Panc1 (cell line): ENCODE data around the gene LPP. TPM values are rescaled to one million over a fixed set of nuclear protein-coding genes. Genes with fewer than 3 reads are reported as not detected.
A peak's percentile ranks its signal among the peaks of the same experiment; 100 is the strongest.

ENCODE experiments used
- ATAC-seq: fragments of 200-7000 bp; cut with Tn5 transposase; 2 replicates; pipeline ENCODE4 v1.9.1; 2020; ENCODE audit warnings: mild to moderate bottlenecking, moderate library complexity
- BruUV-seq: library from RNA; stranded (reverse); fragments of 400-500 nt; replicated peaks from 2 replicates; lab custom pipeline; 2021; lab: Mats Ljungman, UMichigan
- CTCF ChIA-PET: fragments of 300-600 bp; sonication (Branson Sonifier 250); formaldehyde crosslinking; loops from one replicate; lab custom pipeline; 2022; ENCODE audit warnings: antibody characterized with exemption; lab: Charles Lee
- POLR2A ChIA-PET: fragments of 300-600 bp; sonication (Branson Sonifier 250); formaldehyde crosslinking; loops from one replicate; lab custom pipeline; 2022; ENCODE audit warnings: antibody characterized with exemption; lab: Charles Lee
- DNase-seq: peaks from one replicate; pipeline ENCODE4 v3.0.0-alpha.2; 2010; ENCODE audit warnings: low read depth, low spot score
- H3K27ac ChIP-seq: 2 replicates; pipeline ENCODE4 v1.5.1; 2011; ENCODE audit warnings: mild to moderate bottlenecking, low read length, inconsistent platforms
- H3K27me3 ChIP-seq: fragments of 200-500 bp; sonication (Bioruptor generic); 2 replicates; pipeline ENCODE4 v1.6.0; 2014; ENCODE audit warnings: low read length, inconsistent platforms; ENCODE audit not compliant: control insufficient read depth, insufficient read depth
- H3K36me3 ChIP-seq: fragments of 200-500 bp; sonication (Bioruptor generic); 2 replicates; pipeline ENCODE4 v1.5.1; 2014; ENCODE audit warnings: inconsistent platforms, mild to moderate bottlenecking, low read length, moderate library complexity; ENCODE audit not compliant: control insufficient read depth, insufficient read depth
- H3K4me1 ChIP-seq: 2 replicates; pipeline ENCODE4 v1.5.1; 2011; ENCODE audit warnings: inconsistent platforms, mild to moderate bottlenecking, low read length, moderate library complexity; ENCODE audit not compliant: control insufficient read depth, insufficient read depth
- H3K4me3 ChIP-seq, 2 experiments: 2 replicates each; pipeline ENCODE4 v1.5.1; 2011 to 2012; ENCODE audit warnings: low read depth in 2 of 2, low read length in 2 of 2, mild to moderate bottlenecking in 2 of 2, inconsistent platforms in 1 of 2, moderate library complexity in 1 of 2
- H3K9me3 ChIP-seq: fragments of 200-500 bp; sonication (Bioruptor generic); 2 replicates; pipeline ENCODE4 v1.5.1; 2014; ENCODE audit warnings: low read depth, mild to moderate bottlenecking, inconsistent platforms, low read length, moderate library complexity; ENCODE audit not compliant: control insufficient read depth, insufficient read depth
- POLR2AphosphoS5 ChIP-seq: IDR thresholded peaks from 2 replicates; pipeline ENCODE4 v1.6.1; 2012; ENCODE audit warnings: mild to moderate bottlenecking, low read depth, low read length, moderate library complexity
- SIN3A ChIP-seq: IDR thresholded peaks from 2 replicates; pipeline ENCODE4 v1.6.1; 2012; ENCODE audit warnings: low read depth, mild to moderate bottlenecking, low read length, moderate library complexity, borderline replicate concordance; ENCODE audit not compliant: insufficient read depth
- TCF7L2 ChIP-seq: IDR thresholded peaks from 2 replicates; pipeline ENCODE4 v1.6.1; 2011; ENCODE audit warnings: mild to moderate bottlenecking, low read depth, low read length, inconsistent platforms
- in situ Hi-C: cut with HindIII; loops from 2 replicates; pipeline ENCODE4 v1.10.0; 2016; ENCODE audit warnings: low sequenced_read_pairs, low pct_unique_long_range_greater_than_20kb
- intact Hi-C: fragments of 100-400 bp; cut with micrococcal nuclease; formaldehyde crosslinking; loops from one replicate; pipeline ENCODE4 v1.10.0; 2022; ENCODE audit not compliant: unreplicated experiment
- total RNA-seq: library from RNA; stranded (reverse); gene quantifications from one replicate; pipeline ENCODE4 v1.2.1, GENCODE V29; 2021; ENCODE audit not compliant: unreplicated experiment
- TF ChIP-seq, protein P1 (sequence below): fragments of 450-650 bp; IDR thresholded peaks from 2 replicates; pipeline ENCODE4 v1.5.1; 2017; ENCODE audit warnings: mild to moderate bottlenecking
- TF ChIP-seq, protein P2 (sequence below), 2 experiments: IDR thresholded peaks; 2 replicates each; pipeline ENCODE4 v1.6.1; 2011 to 2012; ENCODE audit warnings: low read depth in 2 of 2, control low read depth in 1 of 2, low read length in 1 of 2, mild to moderate bottlenecking in 1 of 2, moderate library complexity in 1 of 2; ENCODE audit not compliant: insufficient read depth in 1 of 2

The LPP gene
- total RNA-seq, 1 experiment from 2014 or later = 90.0 TPM

DNA sequence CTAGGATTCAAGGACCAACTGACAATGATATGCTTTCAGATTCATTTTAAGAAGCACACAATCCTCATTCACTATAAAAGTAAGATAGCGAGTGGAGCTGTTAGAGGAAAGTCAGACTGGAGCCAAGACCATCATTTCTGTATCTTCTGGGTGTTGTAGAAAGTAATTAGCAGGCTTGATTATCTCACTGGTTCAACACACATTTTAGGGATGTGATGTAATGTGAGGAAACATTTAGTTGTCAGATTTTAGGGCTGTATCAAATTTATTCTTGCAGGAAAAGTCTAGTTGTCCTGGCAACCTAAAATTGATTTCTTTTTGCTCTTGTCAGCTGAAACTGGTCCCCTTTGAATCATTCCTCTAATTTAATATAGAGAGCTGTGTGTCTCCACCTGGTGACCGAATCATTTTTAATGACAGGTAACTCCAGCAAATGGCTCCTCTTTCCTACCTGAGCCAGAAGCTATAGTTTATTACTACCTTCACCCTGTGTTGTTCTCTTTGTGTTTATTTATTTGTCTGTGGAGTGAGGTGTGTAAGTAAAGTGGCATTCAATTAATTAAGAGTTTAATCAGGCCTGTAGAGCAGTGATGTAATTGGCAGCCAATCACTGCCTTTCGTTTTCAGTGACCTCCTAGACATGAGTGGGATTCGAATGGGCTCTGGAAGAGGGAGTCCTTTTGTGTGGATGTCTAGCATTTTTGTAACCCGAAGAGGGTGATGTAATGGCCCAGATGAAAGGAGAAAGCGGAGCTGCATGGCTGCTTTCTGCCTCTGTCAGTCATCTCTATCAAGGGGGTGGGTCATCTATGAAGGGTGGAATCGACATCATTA, 125.8 kb downstream of the LPP start:
- CTCF ChIA-PET = no interaction called here
- H3K27ac ChIP-seq = peak overlapping the region; percentile 24; the same call in 1 of the 2 replicates
- H3K4me3 ChIP-seq = no peak overlapping the region
- BruUV-seq = no TSS peak
- no peaks in the 10 kb centered on the region for H3K36me3 ChIP-seq
- intact Hi-C loops (loop anchor here (10.0 kb wide), 1 partner anchor 675 kb away; no protein-coding TSS in a partner anchor), in situ Hi-C loops (loop anchor here (25.0 kb wide), 1 partner anchor 542 kb away; the partner anchor contains the start of gene BCL6)
- H3K27me3 ChIP-seq = no peaks in the 10 kb centered on the region
- TF ChIP-seq, protein P1, sequence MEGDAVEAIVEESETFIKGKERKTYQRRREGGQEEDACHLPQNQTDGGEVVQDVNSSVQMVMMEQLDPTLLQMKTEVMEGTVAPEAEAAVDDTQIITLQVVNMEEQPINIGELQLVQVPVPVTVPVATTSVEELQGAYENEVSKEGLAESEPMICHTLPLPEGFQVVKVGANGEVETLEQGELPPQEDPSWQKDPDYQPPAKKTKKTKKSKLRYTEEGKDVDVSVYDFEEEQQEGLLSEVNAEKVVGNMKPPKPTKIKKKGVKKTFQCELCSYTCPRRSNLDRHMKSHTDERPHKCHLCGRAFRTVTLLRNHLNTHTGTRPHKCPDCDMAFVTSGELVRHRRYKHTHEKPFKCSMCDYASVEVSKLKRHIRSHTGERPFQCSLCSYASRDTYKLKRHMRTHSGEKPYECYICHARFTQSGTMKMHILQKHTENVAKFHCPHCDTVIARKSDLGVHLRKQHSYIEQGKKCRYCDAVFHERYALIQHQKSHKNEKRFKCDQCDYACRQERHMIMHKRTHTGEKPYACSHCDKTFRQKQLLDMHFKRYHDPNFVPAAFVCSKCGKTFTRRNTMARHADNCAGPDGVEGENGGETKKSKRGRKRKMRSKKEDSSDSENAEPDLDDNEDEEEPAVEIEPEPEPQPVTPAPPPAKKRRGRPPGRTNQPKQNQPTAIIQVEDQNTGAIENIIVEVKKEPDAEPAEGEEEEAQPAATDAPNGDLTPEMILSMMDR = peak; percentile 14; the same call in 1 of the 2 replicates
- no peak for TF ChIP-seq POLR2AphosphoS5
- ATAC-seq (no peak), DNase-seq (no peak)
- POLR2A ChIA-PET = interaction anchor here (0.5 to 0.6 kb wide), 2 partner anchors 12 to 15 kb away, joined by 3 to 7 read pairs; no protein-coding TSS in a partner anchor
- peaks cover 40% of the 10 kb centered on the region for H3K4me1 ChIP-seq
- no peaks in the 10 kb centered on the region for H3K9me3 ChIP-seq

DNA sequence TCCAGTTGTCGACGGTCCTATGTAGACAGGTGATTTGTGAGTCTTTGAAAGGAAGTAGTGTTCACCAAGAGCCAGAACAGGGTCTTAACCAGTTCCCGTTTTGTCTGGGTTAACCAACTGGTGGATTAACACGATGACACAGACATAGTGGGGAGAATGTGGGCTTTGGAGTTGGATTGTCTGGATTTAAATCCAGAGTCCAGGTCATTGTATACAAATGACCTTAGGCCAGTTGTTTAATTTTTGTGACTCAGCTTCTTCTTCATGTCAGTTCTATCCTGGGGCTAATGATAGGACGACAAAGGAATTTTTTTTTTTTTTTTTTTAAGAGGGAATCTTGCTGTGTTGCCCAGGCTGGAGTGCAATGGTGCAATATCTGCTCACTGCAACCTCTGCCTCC, 126.7 kb downstream of the LPP start:
- in situ Hi-C loops (loop anchor here (25.0 kb wide), 1 partner anchor 543 kb away; the partner anchor contains the start of gene BCL6), intact Hi-C loops (no loop called here)
- no peak overlapping the region for H3K27ac ChIP-seq
- H3K9me3 ChIP-seq = no peaks in the 10 kb centered on the region
- peaks cover 37% of the 10 kb centered on the region for H3K4me1 ChIP-seq
- no peaks in the 10 kb centered on the region for H3K27me3 ChIP-seq
- DNase-seq (no peak), ATAC-seq (no peak)
- ChIA-PET CTCF (no interaction called here), POLR2A (interaction anchor here (0.5 to 0.6 kb wide), 2 partner anchors 13 to 16 kb away, joined by 3 to 7 read pairs; no protein-coding TSS in a partner anchor)
- H3K36me3 ChIP-seq = no peaks in the 10 kb centered on the region
- BruUV-seq = no TSS peak
- TF ChIP-seq SIN3A (no peak), TCF7L2 (no peak), POLR2AphosphoS5 (no peak)
- TF ChIP-seq, protein P1 = no peak
- TF ChIP-seq, protein P2, sequence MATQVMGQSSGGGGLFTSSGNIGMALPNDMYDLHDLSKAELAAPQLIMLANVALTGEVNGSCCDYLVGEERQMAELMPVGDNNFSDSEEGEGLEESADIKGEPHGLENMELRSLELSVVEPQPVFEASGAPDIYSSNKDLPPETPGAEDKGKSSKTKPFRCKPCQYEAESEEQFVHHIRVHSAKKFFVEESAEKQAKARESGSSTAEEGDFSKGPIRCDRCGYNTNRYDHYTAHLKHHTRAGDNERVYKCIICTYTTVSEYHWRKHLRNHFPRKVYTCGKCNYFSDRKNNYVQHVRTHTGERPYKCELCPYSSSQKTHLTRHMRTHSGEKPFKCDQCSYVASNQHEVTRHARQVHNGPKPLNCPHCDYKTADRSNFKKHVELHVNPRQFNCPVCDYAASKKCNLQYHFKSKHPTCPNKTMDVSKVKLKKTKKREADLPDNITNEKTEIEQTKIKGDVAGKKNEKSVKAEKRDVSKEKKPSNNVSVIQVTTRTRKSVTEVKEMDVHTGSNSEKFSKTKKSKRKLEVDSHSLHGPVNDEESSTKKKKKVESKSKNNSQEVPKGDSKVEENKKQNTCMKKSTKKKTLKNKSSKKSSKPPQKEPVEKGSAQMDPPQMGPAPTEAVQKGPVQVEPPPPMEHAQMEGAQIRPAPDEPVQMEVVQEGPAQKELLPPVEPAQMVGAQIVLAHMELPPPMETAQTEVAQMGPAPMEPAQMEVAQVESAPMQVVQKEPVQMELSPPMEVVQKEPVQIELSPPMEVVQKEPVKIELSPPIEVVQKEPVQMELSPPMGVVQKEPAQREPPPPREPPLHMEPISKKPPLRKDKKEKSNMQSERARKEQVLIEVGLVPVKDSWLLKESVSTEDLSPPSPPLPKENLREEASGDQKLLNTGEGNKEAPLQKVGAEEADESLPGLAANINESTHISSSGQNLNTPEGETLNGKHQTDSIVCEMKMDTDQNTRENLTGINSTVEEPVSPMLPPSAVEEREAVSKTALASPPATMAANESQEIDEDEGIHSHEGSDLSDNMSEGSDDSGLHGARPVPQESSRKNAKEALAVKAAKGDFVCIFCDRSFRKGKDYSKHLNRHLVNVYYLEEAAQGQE (IDR thresholded peaks at IDR 0.05; ENCODE audit: insufficient read depth in 1 of 2, low read depth in 2 of 2, low read length in 1 of 2) = no peak
- H3K4me3 ChIP-seq = no peak overlapping the region
